Endothelial cell of hepatic sinusoid (primary cell): ENCODE results near the gene GJD3.

ENCODE experiments used
- in situ Hi-C: cut with HindIII; loops from 2 replicates; pipeline ENCODE4 v1.10.0; 2017; ENCODE audit warnings: low sequenced_read_pairs

GJD3 gene

DNA sequence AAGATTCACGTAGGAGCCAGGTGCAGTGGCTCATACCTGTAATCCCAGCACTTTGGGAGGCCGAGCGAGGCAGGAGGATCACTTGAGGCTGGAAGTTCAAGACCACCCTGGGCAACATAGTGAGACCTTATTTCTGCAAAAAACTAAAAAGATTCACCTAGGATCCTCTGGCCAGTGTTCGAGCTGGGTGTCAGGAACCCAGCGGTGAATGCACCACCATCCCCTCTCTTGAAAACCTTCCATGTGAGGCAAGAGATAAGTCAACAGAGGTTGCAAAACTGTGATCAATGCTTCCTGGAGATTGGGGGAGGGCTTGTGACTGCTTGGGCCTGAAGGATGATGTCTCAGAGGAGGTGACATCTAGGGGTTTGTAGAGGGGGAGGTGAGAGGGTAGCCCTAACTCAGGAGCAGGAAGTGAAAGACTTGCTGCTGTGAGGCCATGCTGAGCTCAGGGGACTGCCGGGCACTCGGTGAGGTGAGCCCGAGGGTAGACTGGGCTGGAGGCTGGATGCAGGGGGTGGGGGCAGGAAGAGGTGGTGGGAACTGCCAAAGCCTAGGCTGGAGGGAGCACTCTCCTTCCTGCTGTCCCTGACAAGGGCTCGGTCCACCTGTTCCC lies 11.7 kb downstream of the GJD3 start:
- in situ Hi-C loops = no loop called here

DNA sequence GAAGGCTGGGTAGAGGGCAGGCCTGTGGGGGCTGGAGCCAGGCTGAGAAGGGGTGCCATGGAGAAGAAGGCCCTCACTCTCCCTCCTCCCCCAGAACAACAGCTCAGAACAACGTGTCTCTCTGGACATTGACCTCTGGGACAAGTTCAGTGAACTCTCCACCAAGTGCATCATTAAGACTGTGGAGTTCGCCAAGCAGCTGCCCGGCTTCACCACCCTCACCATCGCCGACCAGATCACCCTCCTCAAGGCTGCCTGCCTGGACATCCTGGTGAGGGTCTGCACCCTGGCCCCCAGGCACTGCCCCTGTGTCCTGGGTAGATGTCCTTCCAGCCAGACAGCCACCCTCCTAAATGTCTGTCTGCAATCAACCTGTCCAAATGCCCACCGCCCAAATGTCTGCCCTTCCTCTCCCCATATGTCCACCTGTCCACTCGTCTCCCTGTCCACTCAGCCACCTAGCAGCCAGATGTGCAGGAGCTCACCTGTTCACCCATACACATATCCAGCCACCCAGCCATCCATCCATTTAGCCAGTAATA lies 12.2 kb downstream of the GJD3 start:
- in situ Hi-C loops = no loop called here

DNA sequence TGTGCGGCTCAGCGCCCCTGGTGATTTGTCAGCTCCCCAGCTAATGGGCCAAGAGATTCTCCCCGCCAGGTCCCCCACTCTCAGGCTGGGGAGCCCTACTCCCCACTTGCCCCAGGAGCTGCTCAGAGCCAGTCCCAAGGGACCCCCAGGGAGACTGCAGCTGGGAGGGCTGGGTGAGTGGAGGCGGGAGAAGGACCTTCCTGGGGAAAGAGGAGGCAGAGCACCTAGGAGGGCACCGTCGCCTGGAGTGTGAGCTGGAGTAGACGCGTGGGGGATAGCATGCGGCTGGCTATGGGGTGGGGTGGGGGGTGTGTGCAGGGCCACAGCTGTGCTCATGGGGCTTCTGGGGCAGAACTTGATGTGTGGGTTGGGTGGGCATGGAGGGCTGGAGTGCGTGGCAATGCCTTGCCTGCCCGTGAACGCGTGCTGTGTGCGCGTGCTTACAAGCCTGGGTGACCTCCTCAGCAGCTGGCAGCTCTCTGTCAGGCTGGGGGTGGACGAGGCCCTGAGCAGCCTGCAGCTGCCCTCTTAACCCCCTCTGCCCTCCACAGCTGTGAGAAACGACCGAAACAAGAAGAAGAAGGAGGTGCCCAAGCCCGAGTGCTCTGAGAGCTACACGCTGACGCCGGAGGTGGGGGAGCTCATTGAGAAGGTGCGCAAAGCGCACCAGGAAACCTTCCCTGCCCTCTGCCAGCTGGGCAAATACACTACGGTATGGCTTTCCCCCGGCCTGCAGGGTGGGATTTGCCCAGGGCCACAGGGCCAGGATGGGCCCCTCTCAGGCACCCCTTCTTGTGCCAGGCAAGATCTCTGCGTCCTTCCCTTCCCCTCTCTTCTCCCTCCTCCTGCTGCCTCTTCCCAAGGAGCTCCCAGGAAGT lies 12.9 kb downstream of the GJD3 start:
- in situ Hi-C loops = no loop called here

DNA sequence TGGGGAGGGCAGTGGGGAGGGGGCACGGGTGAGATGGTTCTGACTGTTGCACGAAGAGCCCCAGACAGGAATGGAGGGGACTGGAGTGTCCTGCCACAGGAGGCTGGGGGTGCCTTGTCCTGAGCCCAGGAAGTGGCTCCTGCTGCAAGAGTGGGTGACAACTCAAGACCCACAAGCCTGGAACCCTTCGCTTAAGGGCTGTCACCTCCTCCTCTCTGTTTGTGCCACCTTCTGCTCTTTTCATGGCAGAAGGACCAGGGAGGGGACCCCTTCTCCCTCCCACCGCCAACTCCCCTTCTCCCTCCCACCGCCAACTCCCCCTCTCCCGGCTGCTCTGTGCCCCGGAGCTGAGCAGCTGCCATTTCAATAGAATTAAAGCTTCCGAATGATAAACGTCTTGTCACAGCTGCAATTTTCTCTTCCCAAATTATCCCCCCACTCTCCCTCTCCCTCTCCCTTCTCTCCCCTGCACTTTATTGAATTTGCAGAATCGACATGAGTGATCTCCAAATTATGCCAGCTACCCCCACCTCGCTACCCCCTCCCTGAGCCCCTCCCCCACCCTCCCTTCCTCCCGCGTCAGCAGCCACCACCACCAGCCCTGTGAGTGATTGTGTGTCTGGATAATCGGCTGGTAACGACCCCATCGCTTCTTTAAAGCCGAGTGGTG lies 13.7 kb downstream of the GJD3 start:
- in situ Hi-C loops = no loop called here

- in situ Hi-C loops = no loop called here
Observed at GRCh38 chr17:40349895-40350688, 14.4 kb downstream of the GJD3 start.

DNA sequence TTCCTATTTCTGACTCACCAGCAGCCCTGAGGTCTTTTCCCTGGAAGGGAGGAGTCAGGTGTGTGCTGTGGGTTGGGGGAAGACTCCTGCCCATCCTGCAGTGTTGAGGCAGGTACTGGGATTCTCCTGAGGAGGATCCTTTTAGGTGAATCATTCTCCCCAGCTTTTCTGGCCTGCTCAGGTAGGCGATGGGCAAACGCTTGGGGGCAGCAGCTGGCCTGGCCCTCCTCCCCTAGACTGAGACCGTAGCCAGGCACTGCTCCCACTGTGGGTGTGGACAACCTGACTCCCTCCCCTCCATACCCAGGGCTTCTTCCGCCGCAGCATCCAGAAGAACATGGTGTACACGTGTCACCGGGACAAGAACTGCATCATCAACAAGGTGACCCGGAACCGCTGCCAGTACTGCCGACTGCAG lies 15.1 kb downstream of the GJD3 start:
- in situ Hi-C loops = no loop called here

GRCh38 chr17:40348562-40349476 lies 15.7 kb downstream of the GJD3 start:
- in situ Hi-C loops = no loop called here

DNA sequence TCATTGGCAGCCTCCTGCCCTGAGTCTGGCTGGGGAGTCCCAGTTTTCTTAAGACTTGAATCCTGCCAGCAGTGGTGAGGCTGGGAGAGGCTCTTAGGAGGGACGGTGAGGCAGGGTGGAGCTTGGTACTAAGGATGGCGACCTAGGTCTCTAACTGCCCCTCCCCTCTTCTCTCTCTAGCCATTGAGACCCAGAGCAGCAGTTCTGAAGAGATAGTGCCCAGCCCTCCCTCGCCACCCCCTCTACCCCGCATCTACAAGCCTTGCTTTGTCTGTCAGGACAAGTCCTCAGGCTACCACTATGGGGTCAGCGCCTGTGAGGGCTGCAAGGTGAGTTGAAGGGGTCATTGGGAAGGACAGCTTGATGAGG lies 16.4 kb downstream of the GJD3 start:
- in situ Hi-C loops = no loop called here

DNA sequence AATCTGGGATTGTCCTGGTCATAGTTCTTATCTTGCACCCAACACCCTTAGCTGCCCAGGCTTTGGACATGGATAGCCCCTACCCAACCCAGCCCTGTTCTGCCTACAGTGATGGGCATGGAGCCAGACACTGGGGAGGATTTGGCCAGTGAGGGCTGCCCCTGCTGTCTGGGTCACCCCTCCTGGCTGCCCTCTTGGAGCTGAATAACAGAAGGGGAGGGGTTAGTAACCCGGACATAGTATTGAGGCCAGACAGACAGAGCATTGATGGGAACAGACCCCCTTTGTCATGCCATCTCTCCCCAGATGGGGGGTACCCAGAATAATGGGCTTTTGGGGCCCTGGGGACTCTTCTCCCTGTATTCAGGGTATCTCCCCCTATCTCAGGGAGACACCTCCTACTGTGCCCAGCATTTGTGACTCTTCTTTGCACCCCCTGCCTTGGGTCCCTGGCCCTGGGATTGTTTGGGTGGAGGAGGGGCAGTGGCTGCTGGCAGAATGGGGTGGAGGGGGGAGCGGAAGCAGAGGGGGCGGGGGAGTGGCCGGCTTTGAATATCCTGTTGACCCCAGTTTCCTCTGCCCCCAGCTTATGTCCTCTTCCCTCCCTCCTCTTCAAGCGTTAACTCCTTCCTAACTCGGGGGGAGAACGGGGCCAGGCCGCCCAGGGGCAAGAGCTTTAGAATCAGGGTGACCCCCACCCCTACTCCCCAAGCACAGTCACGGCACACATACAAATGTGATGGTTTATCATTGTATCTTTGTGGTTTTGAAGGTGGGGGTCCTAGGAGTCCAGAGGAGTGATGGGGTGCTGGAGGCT lies 17.0 kb downstream of the GJD3 start:
- in situ Hi-C loops = no loop called here

- in situ Hi-C loops = no loop called here
Observed at GRCh38 chr17:40346765-40347158, 17.8 kb downstream of the GJD3 start.

DNA sequence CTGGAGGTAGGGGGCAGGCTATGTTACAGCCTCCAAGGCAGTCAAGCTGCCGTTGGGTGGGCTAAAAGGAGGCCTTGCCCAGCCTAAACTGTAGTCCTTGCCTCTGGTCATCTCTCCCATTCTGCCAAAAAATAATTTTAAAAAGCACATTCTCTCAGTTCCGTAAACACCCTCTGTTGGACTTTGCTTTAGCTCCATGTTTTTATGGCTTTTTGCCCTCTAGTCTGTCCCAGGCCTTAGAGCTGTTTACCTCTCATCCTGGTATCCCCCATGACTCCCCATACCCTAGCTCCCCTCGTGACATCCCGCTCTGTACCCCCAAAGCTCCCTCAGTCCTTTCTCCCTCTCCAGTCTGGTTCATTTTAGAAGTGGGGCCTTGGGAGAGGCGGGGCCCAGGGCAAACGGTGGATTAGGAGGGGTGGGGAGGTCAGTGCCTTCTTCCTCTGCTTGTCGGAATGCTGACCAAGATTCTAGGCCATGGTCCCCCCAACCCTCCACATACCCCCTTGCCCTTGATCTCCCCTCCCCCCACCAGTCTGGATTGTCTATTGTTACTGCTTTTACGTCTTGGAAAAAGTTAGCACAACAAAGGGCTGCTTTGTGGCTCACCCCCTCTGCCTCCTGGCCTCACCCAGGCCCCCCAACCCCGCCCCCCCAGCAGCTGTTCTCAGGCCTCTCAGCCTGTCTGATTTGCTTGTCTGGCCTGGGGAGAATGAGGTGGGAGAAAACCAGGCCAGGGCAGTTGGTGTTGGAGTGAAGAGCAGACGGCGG lies 18.4 kb downstream of the GJD3 start:
- in situ Hi-C loops = no loop called here

DNA sequence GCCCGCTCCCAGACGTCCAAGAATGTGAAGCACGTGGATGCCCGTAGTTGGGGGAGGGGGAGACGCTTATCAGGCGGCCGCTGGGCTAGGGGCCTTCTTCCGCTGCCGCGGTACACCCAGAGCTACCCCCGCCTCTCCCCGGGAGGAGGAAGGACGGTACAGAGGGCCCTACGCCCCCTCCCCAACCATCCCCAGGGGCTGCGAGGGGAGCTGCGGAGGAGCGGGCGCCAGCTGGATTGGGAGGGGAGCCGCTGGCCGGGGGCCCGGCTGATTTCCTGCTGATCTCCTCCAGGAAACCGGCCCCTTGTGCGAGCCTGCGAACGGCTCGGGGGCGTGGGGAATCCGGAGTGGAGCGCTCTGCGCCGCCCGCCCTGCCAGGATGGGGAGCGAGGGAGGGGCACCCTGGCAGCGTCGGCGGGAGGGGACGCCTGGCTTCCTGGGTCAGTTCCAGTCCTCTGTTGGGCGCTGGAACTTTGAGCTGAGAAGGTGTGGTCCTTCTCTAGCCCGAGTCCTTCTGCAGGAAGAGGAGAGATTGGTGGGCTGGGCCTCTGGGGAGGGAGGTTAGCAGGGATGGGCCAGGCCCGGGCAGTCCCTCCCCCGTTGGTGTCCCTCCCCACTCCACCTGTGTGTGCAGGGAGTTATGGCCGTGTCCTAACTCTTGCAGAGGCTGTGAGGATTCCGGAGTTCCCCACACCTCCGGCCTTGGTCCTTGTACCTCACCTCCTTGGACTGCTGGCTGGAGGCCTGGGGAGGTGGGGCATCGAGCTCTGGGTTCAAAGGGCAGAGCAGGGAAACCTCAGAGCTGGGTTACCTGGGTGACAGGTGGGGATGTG lies 19.2 kb downstream of the GJD3 start:
- in situ Hi-C loops = no loop called here

GRCh38 chr17:40344421-40345160 lies 19.9 kb downstream of the GJD3 start:
- in situ Hi-C loops = no loop called here

- in situ Hi-C loops = no loop called here
Observed at GRCh38 chr17:40343219-40344119, 21.1 kb downstream of the GJD3 start.

DNA sequence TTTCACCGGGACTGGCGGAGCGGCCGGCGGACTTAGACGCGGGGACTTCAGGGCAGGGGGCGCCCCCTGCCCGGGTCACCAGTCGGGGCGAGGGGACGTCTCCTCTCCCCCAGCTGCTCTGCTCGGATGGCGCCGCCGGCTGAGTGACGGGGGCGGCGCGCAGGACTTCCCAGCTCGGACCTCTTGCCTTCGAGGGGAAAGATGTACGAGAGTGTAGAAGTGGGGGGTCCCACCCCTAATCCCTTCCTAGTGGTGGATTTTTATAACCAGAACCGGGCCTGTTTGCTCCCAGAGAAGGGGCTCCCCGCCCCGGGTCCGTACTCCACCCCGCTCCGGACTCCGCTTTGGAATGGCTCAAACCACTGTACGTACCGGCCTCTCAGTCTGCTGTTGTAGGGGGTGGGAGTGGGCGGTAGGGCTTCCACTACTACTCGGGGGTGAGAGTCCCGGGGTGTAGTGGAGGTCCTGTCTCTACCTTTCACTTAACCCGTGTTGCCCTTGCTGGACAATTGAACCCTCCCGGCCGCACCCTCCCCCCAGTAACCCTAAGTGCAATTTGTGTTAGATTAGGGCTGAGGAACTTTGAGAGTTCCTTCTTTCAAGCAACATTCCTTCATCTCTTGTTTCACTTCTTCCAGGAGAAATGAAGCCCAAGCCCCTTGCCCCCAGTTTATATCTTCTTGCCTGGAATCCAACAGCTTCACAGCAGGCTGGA lies 21.9 kb downstream of the GJD3 start:
- in situ Hi-C loops = no loop called here
